NCI-H345 (cell line): Measurements from ENCODE around the gene RAB11FIP3.
"Not testable (repeated sequence)": the region's sequence is repeated elsewhere in the genome, so short reads cannot be mapped to it uniquely, and the experiment has no call there.

Experiments used
- DNase-seq: peaks from one replicate; lab custom pipeline; 2025; lab: John Stamatoyannopoulos, UW

RAB11FIP3 gene

GRCh38 chr16:495127-495748 is 69.8 kb downstream of the RAB11FIP3 start:
- DNase-seq: peak; percentile 15

GRCh38 chr16:496097-496886 is 70.8 kb downstream of the RAB11FIP3 start:
- DNase-seq: no peak

- no peak for DNase-seq
These were observed 71.8 kb downstream of the RAB11FIP3 start for GRCh38 chr16:497258-497657.

- DNase-seq: no peak
These were observed 74.5 kb downstream of the RAB11FIP3 start for GRCh38 chr16:499924-500323.

- DNase-seq: no peak
These were observed 75.3 kb downstream of the RAB11FIP3 start for GRCh38 chr16:500709-501108.

- no peak for DNase-seq
These were observed 76.9 kb downstream of the RAB11FIP3 start for GRCh38 chr16:502179-502943.

- DNase-seq: no peak
These were observed 78.0 kb downstream of the RAB11FIP3 start for GRCh38 chr16:503150-504071.

- DNase-seq: no peak
These were observed 80.2 kb downstream of the RAB11FIP3 start for GRCh38 chr16:505479-506245.

- DNase-seq: no peak
These were observed 80.7 kb downstream of the RAB11FIP3 start for GRCh38 chr16:506246-506546.

- DNase-seq: not testable (repeated sequence)
These were observed 82.1 kb downstream of the RAB11FIP3 start for GRCh38 chr16:507527-507926.

GRCh38 chr16:507996-508395 is 82.5 kb downstream of the RAB11FIP3 start:
- no peak for DNase-seq

GRCh38 chr16:508884-509736 is 83.7 kb downstream of the RAB11FIP3 start:
- DNase-seq: no peak

GRCh38 chr16:510066-510825 is 84.8 kb downstream of the RAB11FIP3 start:
- no peak for DNase-seq

- no peak for DNase-seq
These were observed 87.4 kb downstream of the RAB11FIP3 start for GRCh38 chr16:512802-513201.

GRCh38 chr16:513950-514349 is 88.5 kb downstream of the RAB11FIP3 start:
- DNase-seq: no peak

- no peak for DNase-seq
These were observed 89.9 kb downstream of the RAB11FIP3 start for GRCh38 chr16:515175-515938.

GRCh38 chr16:515939-516226 is 90.4 kb downstream of the RAB11FIP3 start:
- no peak for DNase-seq

GRCh38 chr16:516301-516700 is 90.9 kb downstream of the RAB11FIP3 start:
- no peak for DNase-seq

- DNase-seq: no peak
These were observed 93.4 kb downstream of the RAB11FIP3 start for GRCh38 chr16:518858-519257.
